K562 (cell line): ENCODE measurements around the gene IPPK. TPM values are rescaled to one million over a fixed set of nuclear protein-coding genes. Genes with fewer than 3 reads are reported as not detected.

Experiments
- ATAC-seq: fragments of 200-7000 bp; cut with Tn5 transposase; 3 replicates; pipeline ENCODE4 v1.9.1; 2020; ENCODE audit warnings: moderate library complexity
- BruUV-seq: library from RNA; stranded (reverse); fragments of 400-500 nt; replicated peaks from 2 replicates; lab custom pipeline; 2021; lab: Mats Ljungman, UMichigan
- CTCF ChIA-PET: fragments of 300-600 bp; formaldehyde crosslinking; extraction: SDS; loops from one replicate; lab custom pipeline; 2021; ENCODE audit warnings: low intra/inter-chr PET ratio; lab: Yijun Ruan, JAX
- POLR2A ChIA-PET: fragments of 300-600, 350-650 bp; sonication (Branson Sonifier 250); formaldehyde crosslinking; extraction: SDS; loops from one replicate; lab custom pipeline; 2021; ENCODE audit warnings: antibody characterized with exemption, inconsistent platforms; lab: Yijun Ruan, JAX
- DNase-seq, 4 experiments: peaks; one replicate each; pipeline versions ENCODE4 v3.0.0 to v3.0.0-alpha.2; 2011 to 2018; ENCODE audit warnings: low spot score in 3 of 4, mixed read lengths in 3 of 4; ENCODE audit errors: extremely low read depth in 1 of 4
- FAIRE-seq: peaks from 2 replicates; lab custom pipeline; 2011; peaks lifted over from hg19 to GRCh38; lab: Jason Lieb, UNC
- H2AFZ ChIP-seq: 2 replicates; pipeline ENCODE4 v1.6.0; 2011; ENCODE audit warnings: low read depth, low read length, control low read depth, inconsistent platforms
- H3K27ac ChIP-seq: fragments of 200-600 bp; 3 replicates; pipeline ENCODE4 v1.8.0; 2011; ENCODE audit warnings: low read depth, mild to moderate bottlenecking, control low read depth, inconsistent platforms, low read length, moderate library complexity, mixed read lengths; ENCODE audit errors: extremely low read depth
- H3K27me3 ChIP-seq, 2 experiments: fragments of 300-600 bp in 1 of 2; 2 replicates in 1 of 2; 3 replicates in 1 of 2; pipeline versions ENCODE4 v1.6.0 to v1.8.0; 2011; ENCODE audit warnings: inconsistent platforms in 2 of 2, low read length in 2 of 2, mild to moderate bottlenecking in 1 of 2, mixed read lengths in 1 of 2, moderate library complexity in 1 of 2; ENCODE audit not compliant: control insufficient read depth in 2 of 2, insufficient read depth in 2 of 2
- H3K36me3 ChIP-seq: fragments of 300-600 bp; 3 replicates; pipeline ENCODE4 v1.8.0; 2011; ENCODE audit warnings: mild to moderate bottlenecking, low read length, inconsistent platforms; ENCODE audit not compliant: control insufficient read depth, insufficient read depth
- H3K4me1 ChIP-seq, 2 experiments: fragments of 200-600 bp in 1 of 2; replicated peaks in 1 of 2; 2 replicates in 1 of 2; 3 replicates in 1 of 2; pipeline versions ENCODE4 v1.5.1 to v1.8.0; 2011; ENCODE audit warnings: inconsistent platforms in 2 of 2, low read length in 2 of 2, mild to moderate bottlenecking in 1 of 2, mixed read lengths in 1 of 2, moderate library complexity in 1 of 2; ENCODE audit not compliant: control insufficient read depth in 2 of 2, insufficient read depth in 2 of 2
- H3K4me2 ChIP-seq: 2 replicates; pipeline ENCODE4 v1.6.1; 2011; ENCODE audit warnings: low read length, control low read depth, inconsistent platforms, mixed read lengths; ENCODE audit not compliant: insufficient read depth
- H3K4me3 ChIP-seq: fragments of 200-600 bp; sonication (generic), shearing (Covaris generic); 2 replicates; pipeline ENCODE4 v1.5.1; 2016; ENCODE audit warnings: control low read depth, inconsistent platforms
- H3K79me2 ChIP-seq: fragments of 200-600 bp; 3 replicates; pipeline ENCODE4 v1.8.0; 2011; ENCODE audit warnings: low read length, inconsistent platforms; ENCODE audit not compliant: control insufficient read depth, insufficient read depth
- H3K9ac ChIP-seq, 2 experiments: 2 replicates each; pipeline versions ENCODE4 v1.6.0 to v1.6.1; 2011; ENCODE audit warnings: low read depth in 2 of 2, low read length in 2 of 2, control low read depth in 1 of 2, inconsistent platforms in 1 of 2, mild to moderate bottlenecking in 1 of 2, mixed read lengths in 1 of 2; ENCODE audit not compliant: insufficient read depth in 1 of 2
- H3K9me1 ChIP-seq: one replicate; pipeline ENCODE4 v1.6.0; 2011; ENCODE audit warnings: inconsistent platforms, mild to moderate bottlenecking, low read length, moderate library complexity; ENCODE audit not compliant: control insufficient read depth, insufficient read depth
- H3K9me3 ChIP-seq: replicated peaks from 2 replicates; pipeline ENCODE4 v1.5.1; 2011; ENCODE audit warnings: low read depth, low read length, inconsistent platforms; ENCODE audit not compliant: control insufficient read depth, insufficient read depth
- H4K20me1 ChIP-seq: replicated peaks from 2 replicates; pipeline ENCODE4 v1.6.1; 2011; ENCODE audit warnings: low read length, inconsistent platforms, mixed read lengths; ENCODE audit not compliant: control insufficient read depth, insufficient read depth
- BCOR ChIP-seq: fragments of 450-650 bp; IDR thresholded peaks from 2 replicates; pipeline ENCODE4 v1.6.1; 2016
- EGR1 ChIP-seq: fragments of 450-650 bp; conservative IDR thresholded peaks from 2 replicates; pipeline ENCODE4 v1.6.1; 2017; ENCODE audit warnings: mild to moderate bottlenecking
- FOXA3 ChIP-seq, 2 experiments: fragments of 450-650 bp in 1 of 2; sonication (generic) in 1 of 2; formaldehyde crosslinking; IDR thresholded peaks in 1 of 2; conservative IDR thresholded peaks in 1 of 2; 2 replicates each; pipeline versions ENCODE4 v1.4.0 to v1.8.0; 2020 to 2022; ENCODE audit warnings: mild to moderate bottlenecking in 2 of 2, missing genetic modification reagents in 1 of 2
- GATA2 ChIP-seq: sonication (generic); formaldehyde crosslinking; IDR thresholded peaks from 2 replicates; pipeline ENCODE4 v1.4.0; 2020; ENCODE audit warnings: mild to moderate bottlenecking, missing genetic modification reagents
- HDAC2 ChIP-seq: fragments of 450-650 bp; IDR thresholded peaks from 2 replicates; pipeline ENCODE4 v1.6.1; 2016; ENCODE audit warnings: mild to moderate bottlenecking
- HNRNPUL1 ChIP-seq: fragments of 200-400 bp; formaldehyde crosslinking; IDR thresholded peaks from 2 replicates; pipeline ENCODE4 v1.6.1; 2017; ENCODE audit warnings: low read length
- KDM2B ChIP-seq: fragments of 250-450 bp; sonication (Bioruptor Pico); IDR thresholded peaks from 2 replicates; pipeline ENCODE4 v1.8.0; 2021; ENCODE audit warnings: mild to moderate bottlenecking, moderate library complexity
- MTA2 ChIP-seq: fragments of 450-650 bp; IDR thresholded peaks from 2 replicates; pipeline ENCODE4 v1.6.1; 2016; ENCODE audit warnings: low read depth
- PBX2 ChIP-seq, 2 experiments: IDR thresholded peaks in 1 of 2; conservative IDR thresholded peaks in 1 of 2; 2 replicates each; pipeline ENCODE4 v1.6.1; 2016; ENCODE audit warnings: low read depth in 2 of 2, mild to moderate bottlenecking in 1 of 2, missing compliant biosample characterization in 1 of 2, missing genetic modification characterization in 1 of 2, moderate library complexity in 1 of 2
- TAF7 ChIP-seq: fragments of 450-650 bp; IDR thresholded peaks from 2 replicates; pipeline ENCODE4 v1.6.1; 2016; ENCODE audit warnings: missing genetic modification characterization, missing compliant biosample characterization
- TCF15 ChIP-seq: fragments of 250-450 bp; sonication (Bioruptor Pico); IDR thresholded peaks from 2 replicates; pipeline ENCODE4 v1.8.0; 2022; ENCODE audit warnings: moderate library complexity, mild to moderate bottlenecking, inconsistent platforms
- TCF7 ChIP-seq: sonication (generic); IDR thresholded peaks from 2 replicates; pipeline ENCODE4 v1.6.1; 2016; ENCODE audit warnings: antibody characterized with exemption, borderline replicate concordance
- THAP12 ChIP-seq: fragments of 250-450 bp; sonication (Bioruptor Pico); IDR thresholded peaks from 2 replicates; pipeline ENCODE4 v1.9.0; 2021; ENCODE audit warnings: mild to moderate bottlenecking, inconsistent platforms
- TSC22D4 ChIP-seq: fragments of 450-650 bp; IDR thresholded peaks from 2 replicates; pipeline ENCODE4 v1.6.1; 2016; ENCODE audit warnings: missing genetic modification characterization, missing biosample characterization, control low read depth
- ZNF140 ChIP-seq: fragments of 250-450 bp; sonication (Bioruptor Pico); IDR thresholded peaks from 2 replicates; pipeline ENCODE4 v1.8.0; 2021; ENCODE audit warnings: moderate library complexity, mild to moderate bottlenecking, inconsistent platforms
- WGBS: fragments of 100-300 bp; shearing (Covaris generic); methylation state at CpG from one replicate; pipeline ENCODE4 v1.1.6; 2016; ENCODE audit warnings: low coverage, mixed read lengths; ENCODE audit not compliant: insufficient coverage; ENCODE audit errors: missing lambda C conversion rate; 5-methylcytosine and 5-hydroxymethylcytosine counted together
- in situ Hi-C: fragments of 300-500 bp; cut with MboI; formaldehyde crosslinking; loops from 4 replicates; pipeline ENCODE4 v1.15.0; 2018; ENCODE audit warnings: inconsistent platforms, mixed read lengths
- intact Hi-C: fragments of 100-400 bp; cut with micrococcal nuclease; formaldehyde crosslinking; loops from 2 replicates; pipeline ENCODE4 v1.14.2; 2022
- polyA plus RNA-seq, 8 experiments: library from polyadenylated mRNA; depleted of rRNA in 4 of 8; stranded (reverse) in 5 of 8; unstranded in 3 of 8; fragments of >200 nt; fragmentation: Nextera tagmentation in 2 of 8; fragmentation: Illumina TruSeq in 1 of 8; extraction: Ambion mirVana in 2 of 8; extraction: Trizol in 1 of 8; gene quantifications; 2 replicates each; pipeline versions ENCODE4 v1.2.1 to v1.2.3, GENCODE V29; 2011 to 2014; ENCODE audit warnings: inconsistent platforms in 1 of 8, missing spikeins in 1 of 8
- total RNA-seq, 7 experiments: library from RNA; depleted of rRNA in 6 of 7; stranded (reverse); fragments of >200 nt in 6 of 7; fragmentation: Illumina TruSeq in 2 of 7; extraction: Trizol in 2 of 7; gene quantifications; 2 replicates each; pipeline versions ENCODE4 v1.2.1 to v1.2.3, GENCODE V29; 2011 to 2021; ENCODE audit warnings: low replicate concordance in 1 of 7

Gene IPPK
- total and polyA plus RNA-seq, 9 of the 15 experiments (the other 6 are each of a cell fraction or from before 2014, with no cell fraction given): 3.1 to 22.2 (median 11.2) TPM

GRCh38 chr9:92641092-92641809 lies 28.7 kb downstream of the IPPK start (continued):
- TF ChIP-seq PBX2 (CRISPR knock-in tag; IDR thresholded peaks at IDR 0.05; ENCODE audit: low read depth): no peak
- TF ChIP-seq PBX2 (tag; conservative IDR thresholded peaks at IDR 0.05; ENCODE audit: low read depth): no peak
- TF ChIP-seq TAF7 (tag): no peak

- ChIA-PET CTCF (no interaction called here), POLR2A (interaction anchor here (0.6 kb wide), 1 partner anchor 135 kb away, joined by 3 read pairs; no protein-coding TSS in a partner anchor)
- H3K27ac ChIP-seq: no peak overlapping the region
- no peaks in the 10 kb centered on the region for H3K4me1 ChIP-seq
- H3K4me3 ChIP-seq: no peak overlapping the region
- FAIRE-seq (no peak), ATAC-seq (no peak), DNase-seq (no peak)
- intact Hi-C loops (no loop called here), in situ Hi-C loops (no loop called here)
- H3K79me2 ChIP-seq: no peaks in the 10 kb centered on the region
- no peaks in the 10 kb centered on the region for H3K27me3 ChIP-seq
- peak overlapping the region in 1 of 2 experiments; percentile 40; a peak in 1 of 4 replicates for H3K9ac ChIP-seq
- 85% methylated on average over 8 of the region's 8 CpGs for WGBS
- H4K20me1 ChIP-seq: no peaks in the 10 kb centered on the region; the same call in 1 of the 2 replicates
- H3K9me1 ChIP-seq: no peaks in the 10 kb centered on the region
- BruUV-seq: no TSS peak
- H3K4me2 ChIP-seq: no peak overlapping the region
- H2AFZ ChIP-seq: no peak overlapping the region
- peaks cover 80% of the 10 kb centered on the region for H3K36me3 ChIP-seq
- no peaks in the 10 kb centered on the region for H3K9me3 ChIP-seq
- TF ChIP-seq THAP12 (CRISPR knock-in tag): no peak
- TF ChIP-seq MTA2: no peak
- no peak for TF ChIP-seq FOXA3 (CRISPR knock-in tag; conservative IDR thresholded peaks at IDR 0.05 in 1 of 2, IDR thresholded peaks at IDR 0.05 in 1 of 2)
- TF ChIP-seq TCF7: no peak
- TF ChIP-seq HNRNPUL1: no peak
- no peak for TF ChIP-seq ZNF140 (CRISPR knock-in tag)
- no peak for TF ChIP-seq EGR1
- TF ChIP-seq TSC22D4 (tag): no peak
- no peak for TF ChIP-seq BCOR
- no peak for TF ChIP-seq HDAC2
- no peak for TF ChIP-seq GATA2 (CRISPR knock-in tag)
- no peak for TF ChIP-seq TCF15
- no peak for TF ChIP-seq KDM2B (CRISPR knock-in tag)
These were observed 29.4 kb downstream of the IPPK start for GRCh38 chr9:92640398-92641091.
